Activated CD8-positive, alpha-beta memory T cell treated with anti-CD3 and anti-CD28 coated beads for 24 hours (primary cell): ENCODE results near the gene CCDC85A.

ENCODE experiments used
- DNase-seq: peaks from one replicate; pipeline ENCODE4 v3.0.0-alpha.2; 2020

The CCDC85A gene

DNA sequence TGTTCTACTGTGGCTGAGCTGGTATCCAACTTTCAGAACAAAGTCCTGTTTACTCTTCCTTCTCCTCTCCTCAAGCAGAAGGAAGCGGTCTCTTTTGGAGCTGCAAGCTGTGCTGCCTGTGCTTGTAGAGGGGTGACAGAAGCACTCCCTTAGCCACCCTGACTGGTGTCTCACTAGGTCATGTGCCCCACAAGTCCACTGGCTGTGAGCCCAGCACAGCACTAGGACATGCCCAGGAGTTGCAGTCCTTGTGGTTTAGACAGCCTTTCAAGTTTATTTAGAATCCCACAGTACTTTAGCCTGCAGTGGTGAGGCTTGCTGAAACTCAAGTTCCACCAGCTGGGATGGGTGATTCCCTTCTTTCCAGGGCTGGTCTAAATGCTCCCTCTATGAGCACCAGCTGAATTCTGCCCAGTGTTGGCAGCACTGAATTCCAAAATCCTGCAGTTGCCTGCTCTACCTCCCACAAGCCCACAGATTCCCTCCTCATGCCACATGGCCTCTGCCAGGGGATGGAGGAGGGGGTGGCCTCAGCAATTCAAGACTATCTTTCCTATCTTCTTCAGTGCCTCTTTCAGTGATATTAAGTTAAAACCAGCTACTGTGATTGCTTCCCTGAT lies 61.2 kb downstream of the CCDC85A start:
- DNase-seq: no peak

DNA sequence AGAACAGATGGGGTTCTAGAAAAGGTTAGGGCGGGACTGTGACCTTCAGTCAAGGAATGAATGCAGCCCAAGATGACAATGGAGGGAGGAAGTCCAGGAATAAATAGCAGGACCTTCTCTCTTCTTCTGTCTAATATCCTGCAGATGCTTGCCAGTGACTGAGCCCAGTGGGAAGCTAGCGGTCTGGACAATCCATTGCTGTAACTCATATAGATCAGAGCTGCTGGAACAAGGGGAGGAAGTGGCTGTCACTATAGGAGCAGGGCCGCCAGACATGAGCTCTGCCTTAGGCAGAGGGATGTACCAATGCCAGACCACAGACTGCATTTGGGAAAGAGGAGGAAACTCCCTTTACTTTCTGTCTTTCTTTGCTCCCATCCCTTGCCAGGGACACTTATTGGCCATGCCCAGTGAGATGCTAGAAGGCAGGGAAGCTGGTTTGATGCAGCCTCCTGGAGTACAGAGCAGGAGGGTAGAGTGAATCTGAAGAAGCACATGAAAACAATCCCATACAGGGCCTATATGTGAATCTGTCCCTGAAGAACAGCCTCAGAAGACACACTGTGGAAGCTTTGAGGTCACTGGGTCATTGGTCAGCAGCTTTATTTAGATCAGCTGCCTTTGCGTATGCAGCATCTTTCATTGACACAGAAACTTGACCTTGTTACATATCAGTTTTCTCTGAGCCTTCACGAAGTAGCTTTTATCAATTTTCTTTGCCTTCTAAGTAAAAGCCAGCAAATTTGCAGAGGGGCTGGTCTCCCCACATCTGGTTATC lies 65.4 kb downstream of the CCDC85A start:
- no peak for DNase-seq

DNA sequence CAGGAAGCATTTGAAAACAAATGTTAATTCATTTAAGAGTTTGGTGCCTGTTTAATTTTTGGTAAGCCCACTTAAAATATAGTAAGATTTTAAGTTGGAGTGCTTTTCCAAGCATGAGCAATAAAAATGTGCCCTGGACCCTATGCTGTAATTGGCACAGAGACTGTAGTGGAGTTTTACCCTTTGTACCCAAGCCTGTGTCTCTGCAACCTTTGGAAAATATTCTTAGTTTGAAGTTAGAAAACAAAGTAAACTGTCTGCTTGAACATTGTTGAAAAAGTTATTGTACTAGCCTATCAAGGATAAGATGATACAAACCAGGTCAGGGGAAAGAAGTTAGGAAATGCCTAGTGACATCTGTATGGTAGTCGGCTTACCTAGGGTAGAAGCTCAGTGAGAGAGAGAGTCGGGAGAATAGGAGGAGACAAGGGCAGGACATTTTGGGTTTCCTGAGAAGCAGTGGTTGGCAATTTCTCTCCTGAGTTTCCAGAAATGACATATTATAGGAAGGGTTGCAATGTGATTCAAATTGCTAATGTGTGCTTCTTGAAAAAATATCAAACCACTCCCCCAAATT lies 66.5 kb downstream of the CCDC85A start:
- DNase-seq: no peak

DNA sequence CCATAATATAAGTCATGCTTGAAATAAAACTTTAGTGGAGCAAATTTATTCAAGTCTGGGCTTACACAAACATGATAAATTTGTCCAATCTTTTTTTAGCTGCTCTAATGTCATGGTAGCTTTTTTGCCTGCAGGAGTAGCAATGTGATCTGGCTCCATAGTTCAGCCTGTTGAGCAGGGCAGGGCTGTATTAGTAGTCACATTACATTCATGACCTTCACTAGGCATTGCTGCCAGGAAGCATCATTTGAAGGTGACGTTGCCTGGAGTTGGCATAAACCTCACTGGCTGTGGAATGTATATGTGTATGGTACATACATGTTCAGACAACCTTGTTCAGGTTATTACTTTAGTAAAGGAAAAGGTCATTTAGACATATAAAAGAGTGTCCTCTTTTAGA lies 76.6 kb downstream of the CCDC85A start:
- no peak for DNase-seq

DNA sequence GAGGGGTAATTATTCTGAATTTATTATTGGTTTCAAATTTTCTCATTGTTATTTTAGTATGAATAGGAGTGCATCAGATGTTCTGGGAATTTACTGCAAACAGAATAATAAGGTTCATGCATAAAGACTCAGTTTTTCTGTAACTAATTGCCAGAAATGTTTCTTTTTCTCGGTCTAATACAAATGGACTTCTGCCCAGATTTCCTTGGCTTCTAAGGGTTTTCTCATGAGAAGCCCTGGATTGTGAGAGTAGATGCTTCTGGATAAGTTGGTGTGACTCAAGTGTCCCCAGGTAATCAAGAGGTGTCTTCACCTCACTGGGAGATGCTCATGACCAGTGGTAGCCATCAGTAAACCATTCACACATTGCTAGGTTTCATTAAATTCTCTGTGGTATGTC lies 78.5 kb downstream of the CCDC85A start:
- DNase-seq: no peak

DNA sequence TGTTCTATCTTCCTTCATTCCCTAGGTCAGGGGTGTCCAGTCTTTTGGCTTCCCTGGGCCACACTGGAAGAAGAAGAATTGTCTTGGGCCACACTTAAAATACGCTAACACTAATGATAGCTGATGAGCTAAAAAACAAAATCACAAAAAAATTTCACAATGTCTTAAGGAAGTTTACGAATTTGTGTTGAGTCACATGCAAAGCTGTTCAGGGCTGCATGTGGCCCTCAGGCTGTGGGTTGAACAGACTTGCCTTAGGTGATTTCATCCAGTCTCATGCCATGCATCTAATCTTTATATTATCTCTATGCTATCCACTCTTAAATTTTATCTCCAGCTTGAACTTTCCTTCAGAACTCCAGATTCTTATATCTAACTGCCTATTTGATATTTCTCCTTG lies 80.1 kb downstream of the CCDC85A start:
- no peak for DNase-seq

DNA sequence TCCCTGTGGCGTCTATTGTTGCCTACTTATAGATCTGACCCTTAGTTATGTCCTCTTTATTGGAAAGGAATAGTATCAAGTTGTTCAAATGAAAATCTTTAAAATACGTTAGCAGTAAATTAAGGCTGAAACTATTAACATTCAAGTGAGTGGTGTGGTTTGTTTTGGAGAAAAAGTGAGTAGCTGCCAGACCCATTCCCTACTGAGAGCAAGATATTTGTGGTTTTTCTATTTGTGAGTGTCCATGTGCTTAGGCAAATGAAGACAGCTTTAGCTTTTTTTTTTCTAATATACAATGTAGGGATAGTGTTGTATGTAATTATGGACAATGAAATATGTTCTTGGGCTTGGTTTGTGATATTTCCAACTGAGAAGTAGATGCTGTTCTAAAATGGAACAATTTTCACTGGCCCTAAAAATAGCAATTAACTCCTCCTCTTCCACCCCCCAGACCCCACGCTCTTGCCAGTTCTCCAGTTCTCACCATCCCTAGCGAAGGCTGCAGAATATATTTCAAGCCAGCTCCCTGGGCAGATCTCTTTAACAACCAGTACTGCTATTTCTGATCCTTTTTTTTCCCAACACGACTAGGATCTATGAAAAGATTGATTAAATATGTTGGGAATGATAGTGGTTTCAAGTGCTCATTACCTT lies 83.1 kb downstream of the CCDC85A start:
- DNase-seq: no peak

DNA sequence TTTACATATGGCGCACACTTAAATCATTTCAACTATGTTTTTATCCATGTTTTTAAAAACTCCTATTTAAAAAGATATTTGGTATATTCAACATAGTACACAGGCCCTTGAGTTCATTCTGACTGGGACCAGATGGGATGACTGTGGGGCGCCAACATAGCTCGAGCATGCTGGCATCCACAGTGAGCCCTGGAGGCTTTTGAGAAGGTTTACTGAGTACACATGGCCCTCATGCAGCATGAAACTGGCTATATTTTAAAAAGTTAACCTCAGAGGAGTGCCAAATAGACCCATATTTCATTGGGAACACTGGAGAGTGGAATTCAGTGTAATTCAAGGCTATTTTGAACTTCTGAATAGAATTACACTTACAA lies 83.6 kb downstream of the CCDC85A start:
- no peak for DNase-seq

DNA sequence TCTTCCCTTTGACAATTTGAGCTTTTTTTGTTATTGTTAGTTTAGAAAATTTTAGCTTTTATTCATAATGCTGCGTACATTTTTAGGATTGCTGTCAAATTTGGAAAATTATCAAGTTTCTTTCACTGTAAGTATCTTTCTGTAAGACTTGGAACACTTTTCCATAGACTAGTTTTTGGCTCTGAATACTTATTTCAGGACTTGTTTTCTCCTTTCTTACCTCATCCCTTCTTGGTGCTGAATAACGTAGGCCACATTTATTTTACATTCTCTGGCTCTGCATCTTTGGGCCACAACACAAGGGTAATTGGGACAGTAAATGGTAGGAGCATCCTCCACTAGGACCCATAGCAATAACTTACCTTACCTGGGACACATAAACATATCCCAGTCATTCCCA lies 85.1 kb downstream of the CCDC85A start:
- DNase-seq: no peak

DNA sequence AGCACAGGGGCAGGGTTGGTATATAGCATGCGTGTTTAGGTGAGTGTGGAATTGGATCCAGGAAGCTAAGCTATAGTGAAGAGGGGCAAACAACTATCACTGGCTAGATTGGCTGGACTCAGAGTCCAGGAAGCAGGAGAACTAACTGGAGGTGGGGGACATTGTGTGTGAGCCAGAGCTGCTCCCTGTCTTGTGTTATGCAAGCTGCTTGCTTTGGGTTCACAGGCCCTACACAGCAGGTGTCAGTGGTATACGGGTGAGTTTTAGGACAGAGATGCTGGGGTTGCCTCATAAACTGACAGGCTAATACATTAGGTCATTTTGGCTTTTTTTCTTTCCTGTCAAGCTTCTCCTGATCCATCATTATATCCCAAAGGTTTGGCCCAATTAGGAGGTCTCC lies 87.5 kb downstream of the CCDC85A start:
- no peak for DNase-seq

DNA sequence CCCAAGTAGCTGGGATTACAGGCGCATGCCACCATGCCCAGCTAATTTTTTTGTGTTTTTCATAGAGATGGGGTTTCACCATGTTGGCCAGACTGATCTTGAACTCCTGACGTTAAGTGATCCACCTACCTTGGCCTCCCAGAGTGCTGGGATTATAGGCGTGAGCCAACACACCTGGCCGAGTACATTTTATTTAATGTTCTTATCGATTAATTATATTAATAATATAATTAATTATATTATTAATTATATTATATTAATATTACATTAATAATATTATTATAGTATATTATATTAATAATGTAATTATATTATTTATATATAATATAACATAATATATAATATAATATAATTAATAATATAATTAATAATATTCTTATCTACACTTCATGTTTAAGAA lies 101.4 kb downstream of the CCDC85A start:
- no peak for DNase-seq

DNA sequence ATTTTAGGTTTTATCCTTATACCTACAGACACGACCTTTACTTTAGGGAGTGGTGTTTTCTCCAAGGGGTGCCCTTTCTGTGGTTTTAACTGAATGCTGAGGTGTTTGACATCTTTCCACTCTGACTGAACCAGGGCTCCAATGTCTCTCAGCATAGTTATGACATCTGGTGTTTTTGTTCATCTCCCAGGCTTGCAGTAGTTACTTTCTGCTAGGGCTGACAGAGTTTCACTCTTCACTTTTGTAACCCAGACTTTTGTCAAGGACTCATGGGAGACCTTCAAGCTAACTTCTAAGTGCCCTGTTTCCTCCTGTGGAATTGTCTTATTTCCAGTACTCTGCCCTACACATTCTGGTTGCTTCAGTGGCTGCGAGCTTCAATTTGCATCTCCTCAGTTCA lies 103.1 kb downstream of the CCDC85A start:
- no peak for DNase-seq

DNA sequence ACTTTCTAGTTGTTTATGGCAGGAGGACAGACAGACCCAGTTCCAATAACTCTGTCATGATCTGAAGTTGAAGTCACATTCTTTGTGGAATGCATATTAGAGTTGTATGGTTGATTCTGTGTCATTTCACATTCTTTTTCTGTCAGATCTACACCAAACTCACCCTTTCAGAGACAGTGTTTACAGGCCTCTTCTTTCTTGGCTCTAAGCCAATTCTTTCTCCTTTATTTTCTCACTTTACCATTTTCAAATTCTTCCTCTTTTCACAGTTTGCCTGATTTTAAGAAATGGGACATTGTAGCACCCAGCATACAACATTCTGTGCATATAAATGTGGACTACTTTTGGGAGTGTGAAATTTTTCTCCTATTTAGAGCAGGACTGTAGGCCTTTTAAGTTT lies 103.7 kb downstream of the CCDC85A start:
- no peak for DNase-seq

DNA sequence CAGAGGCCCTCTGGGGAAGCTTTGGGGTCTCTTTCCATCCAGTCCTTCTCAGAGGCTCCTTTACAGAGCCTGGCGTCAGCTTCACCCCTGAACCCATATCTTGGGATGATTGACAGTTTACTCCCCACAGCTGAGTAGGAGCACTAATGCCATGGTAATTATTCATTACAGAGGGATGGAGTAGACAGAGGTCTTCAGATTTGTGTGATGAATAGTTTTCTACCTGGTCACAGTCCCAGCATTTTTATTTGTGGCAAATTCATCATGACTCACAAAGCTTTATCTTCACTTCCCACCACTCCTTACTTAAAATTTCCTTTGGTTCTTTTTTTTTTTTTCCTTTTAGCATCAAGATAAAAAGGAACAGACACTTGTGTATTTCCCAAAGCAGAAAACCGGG lies 104.2 kb downstream of the CCDC85A start:
- no peak for DNase-seq

DNA sequence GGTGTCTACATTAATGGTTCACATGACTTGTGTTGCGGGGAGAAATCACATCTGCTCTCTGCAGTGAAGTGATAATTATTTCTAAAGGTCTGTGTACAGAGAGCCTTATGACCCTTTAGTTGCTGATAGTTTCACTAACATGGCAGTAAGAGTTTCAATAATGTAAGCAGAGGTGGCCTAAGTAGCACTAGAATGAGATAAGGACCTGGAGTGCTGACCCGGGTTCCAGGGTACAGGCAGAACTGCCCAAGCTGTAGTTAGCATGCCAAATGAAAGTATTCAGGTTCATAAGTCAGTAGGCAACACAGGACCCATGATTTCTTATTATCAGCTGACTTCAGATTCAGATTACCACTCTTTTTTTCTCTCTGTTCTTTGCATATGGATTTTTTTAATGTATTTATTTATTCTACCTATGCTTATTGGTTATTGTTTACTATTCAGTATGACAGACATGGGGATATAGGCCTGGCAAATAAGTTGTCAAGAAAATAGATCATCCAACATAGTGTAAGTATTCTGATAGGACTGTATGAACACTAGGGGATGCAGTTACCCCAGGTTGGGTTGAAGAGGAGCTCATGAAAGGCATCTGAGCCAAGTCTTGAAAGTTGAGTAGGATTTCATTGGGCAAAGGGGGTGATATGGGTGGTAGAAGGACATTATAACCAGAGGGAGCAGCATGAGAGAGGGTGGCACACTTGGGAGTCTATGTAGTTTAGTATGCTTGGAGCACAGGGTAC lies 105.2 kb downstream of the CCDC85A start:
- no peak for DNase-seq

DNA sequence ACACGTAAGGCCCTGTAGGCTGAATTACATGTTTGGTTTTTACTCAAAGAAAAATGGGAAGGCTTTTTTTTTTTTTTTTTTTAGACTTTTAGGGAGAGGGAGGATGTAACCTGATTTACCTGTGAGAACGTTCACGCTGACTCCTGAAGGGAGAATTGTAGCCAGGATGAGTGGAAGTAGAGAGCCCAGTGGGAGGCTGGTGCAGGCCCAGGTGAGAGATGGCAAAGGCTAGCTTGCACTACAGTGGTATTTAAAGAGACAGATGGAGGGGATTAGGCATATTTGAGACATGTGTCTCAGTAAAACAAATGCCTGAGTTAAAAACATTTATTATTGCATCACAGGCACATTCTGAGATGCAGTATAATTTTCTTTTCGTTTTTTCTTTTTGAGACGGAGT lies 107.9 kb downstream of the CCDC85A start:
- no peak for DNase-seq

DNA sequence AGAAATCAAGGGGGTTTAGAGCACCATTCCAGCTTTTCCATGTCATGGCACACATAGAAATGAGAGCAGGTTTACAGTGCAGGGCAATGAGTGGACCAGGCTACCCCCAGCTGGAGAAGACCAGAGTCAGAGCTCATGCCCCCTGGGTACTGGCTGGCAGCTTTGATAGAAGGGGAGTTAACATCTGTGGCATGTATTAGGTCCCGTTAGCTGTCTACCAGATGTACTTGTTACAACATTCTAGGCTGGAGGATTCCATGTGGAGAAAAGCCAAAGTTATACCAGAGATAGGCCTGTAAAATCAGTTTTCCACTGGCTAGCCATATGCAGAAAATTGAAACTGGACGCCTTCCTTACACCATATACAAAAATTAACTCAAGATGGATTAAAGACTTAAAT lies 109.2 kb downstream of the CCDC85A start:
- no peak for DNase-seq

DNA sequence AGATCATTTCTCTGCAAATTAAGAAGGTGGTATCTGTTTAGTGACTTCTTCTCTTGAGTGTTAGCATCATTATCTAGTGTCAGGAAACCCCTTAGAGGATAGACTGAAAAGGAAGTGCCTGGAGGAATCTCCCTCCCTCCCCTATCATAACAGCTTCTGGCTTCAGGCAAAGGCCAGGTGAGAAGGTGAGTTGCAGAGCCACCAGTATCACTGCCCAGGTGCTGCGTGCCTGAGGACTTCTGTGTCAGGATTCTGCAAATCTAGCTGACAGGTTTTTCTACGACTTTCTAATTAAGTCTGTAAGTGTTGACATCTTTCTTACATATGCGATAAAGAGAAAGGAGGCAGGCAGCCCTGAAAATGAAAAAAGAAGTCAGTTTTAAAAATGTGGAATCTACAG lies 111.9 kb downstream of the CCDC85A start:
- DNase-seq: no peak

DNA sequence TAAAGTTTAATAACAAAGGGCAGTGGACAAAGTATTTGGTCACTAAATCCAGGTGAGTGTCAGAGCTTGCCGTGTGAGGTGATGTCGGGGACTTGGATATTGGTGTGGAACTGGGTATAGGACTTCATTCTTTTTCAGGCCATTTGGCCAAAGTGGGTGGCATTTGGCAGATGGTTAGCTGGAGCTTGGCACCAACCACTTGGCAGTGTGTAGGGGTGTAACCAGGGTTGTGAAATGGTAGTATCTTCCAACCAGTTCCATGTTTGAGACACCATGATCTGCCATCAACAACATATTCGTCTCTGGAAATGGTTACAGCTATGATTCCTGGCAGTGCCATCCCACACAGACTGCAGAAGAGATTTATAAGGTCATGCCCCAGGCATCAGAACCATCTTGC lies 113.9 kb downstream of the CCDC85A start:
- DNase-seq: no peak

DNA sequence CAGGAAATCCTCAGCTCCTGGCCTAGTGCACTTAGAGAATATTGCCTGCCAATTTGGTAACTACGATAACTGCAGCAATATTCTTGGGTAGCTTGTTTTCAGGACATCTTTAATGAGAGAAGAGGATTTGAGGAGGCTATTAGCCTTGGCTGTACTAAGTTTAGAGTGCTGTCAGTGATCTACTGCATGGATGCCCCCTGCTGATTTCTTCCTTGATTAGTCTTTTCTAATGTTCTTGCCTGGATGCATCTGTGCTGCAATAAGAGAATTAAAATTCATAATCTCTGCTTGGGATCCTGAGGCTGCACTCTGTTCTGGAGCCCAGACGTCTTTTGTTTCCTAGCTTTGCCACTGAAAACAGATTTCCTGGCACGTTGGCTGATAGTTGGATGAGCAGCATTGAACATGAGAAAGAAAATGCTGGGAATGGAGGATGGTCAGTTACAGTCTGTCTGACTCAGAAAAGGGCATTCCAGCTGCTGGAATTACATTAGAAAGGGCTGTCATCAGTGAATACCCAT lies 115.4 kb downstream of the CCDC85A start:
- no peak for DNase-seq

DNA sequence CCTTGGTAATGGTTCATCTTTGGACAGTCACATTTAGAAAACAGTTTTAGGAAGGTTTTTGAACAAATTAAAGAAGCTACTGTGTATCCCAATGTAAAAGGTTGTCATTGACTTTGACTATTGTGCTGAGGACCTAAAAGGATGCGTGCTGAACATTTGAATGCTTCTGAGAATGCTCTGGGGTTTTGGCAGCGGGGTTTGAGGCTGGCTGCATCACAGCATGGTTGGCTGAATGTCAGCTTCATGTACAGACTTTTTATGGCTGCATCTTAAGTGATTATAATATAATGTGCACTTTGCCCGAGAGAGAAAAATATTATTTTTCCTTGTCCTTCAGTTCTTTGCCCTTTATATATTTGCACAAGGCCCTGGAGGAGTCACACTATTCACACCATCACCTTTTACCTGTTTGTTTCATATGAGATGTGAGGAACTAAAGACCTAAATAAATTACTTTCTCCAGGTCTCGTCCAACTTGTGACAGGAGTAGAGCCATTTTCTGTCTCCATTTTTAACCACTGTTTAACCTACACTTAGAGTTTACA lies 125.9 kb downstream of the CCDC85A start:
- no peak for DNase-seq

DNA sequence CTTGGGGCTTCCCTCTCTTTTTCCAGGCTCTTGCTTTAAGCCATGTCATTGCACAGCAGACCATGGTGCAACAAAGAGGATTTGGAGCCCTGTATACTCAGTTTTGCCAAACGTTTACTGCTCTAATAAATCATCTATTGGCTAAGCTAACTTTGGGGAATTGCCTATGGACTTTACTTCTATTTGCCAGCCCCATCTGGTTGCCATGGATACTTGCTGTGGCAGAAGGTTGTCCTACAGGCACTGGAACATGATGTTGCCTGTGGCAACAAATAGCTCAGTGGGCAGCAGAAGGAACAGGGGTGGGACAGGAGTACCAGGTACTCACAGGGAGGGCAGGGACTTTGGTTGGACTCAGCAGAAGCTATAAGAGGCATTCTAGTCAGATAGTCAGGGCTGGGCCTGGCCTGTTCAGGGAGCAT lies 129.7 kb downstream of the CCDC85A start:
- no peak for DNase-seq

DNA sequence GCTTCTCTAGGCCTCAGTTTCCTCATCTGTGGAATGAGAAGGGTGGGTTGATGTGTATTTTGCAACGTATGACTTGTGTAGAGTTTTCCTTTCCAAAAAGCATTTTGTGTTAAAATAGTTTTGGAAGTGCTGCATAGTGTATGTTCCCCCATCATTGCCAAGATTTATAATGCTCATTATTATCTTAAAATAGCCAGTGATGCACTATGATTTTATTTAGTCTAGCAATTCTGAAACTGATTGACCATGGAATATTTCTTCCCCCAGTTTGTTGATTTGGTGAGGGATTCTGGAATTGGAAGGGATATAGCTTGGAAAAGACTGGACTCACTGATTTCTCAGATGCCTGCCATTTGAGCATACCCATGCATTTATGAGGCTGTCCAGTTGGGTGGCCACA lies 130.6 kb downstream of the CCDC85A start:
- DNase-seq: no peak
